GM19397 (cell line): ENCODE results near the gene TRIM45.
"Not testable (repeated sequence)": the region's sequence is repeated elsewhere in the genome, so short reads cannot be mapped to it uniquely, and the experiment has no call there.

Experiments
- ATAC-seq: cut with Tn5 transposase; IDR thresholded peaks from one replicate; pipeline ENCODE4 v1.9.1; 2021; ENCODE audit warnings: mild to moderate bottlenecking, moderate library complexity; ENCODE audit not compliant: unreplicated experiment

Gene TRIM45, protein sequence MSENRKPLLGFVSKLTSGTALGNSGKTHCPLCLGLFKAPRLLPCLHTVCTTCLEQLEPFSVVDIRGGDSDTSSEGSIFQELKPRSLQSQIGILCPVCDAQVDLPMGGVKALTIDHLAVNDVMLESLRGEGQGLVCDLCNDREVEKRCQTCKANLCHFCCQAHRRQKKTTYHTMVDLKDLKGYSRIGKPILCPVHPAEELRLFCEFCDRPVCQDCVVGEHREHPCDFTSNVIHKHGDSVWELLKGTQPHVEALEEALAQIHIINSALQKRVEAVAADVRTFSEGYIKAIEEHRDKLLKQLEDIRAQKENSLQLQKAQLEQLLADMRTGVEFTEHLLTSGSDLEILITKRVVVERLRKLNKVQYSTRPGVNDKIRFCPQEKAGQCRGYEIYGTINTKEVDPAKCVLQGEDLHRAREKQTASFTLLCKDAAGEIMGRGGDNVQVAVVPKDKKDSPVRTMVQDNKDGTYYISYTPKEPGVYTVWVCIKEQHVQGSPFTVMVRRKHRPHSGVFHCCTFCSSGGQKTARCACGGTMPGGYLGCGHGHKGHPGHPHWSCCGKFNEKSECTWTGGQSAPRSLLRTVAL

GRCh38 chr1:117121589-117122329 lies at the start of gene TRIM45:
Gene TRIM45 (minus strand): TSS chr1:117121749. CDS start chr1:117121201, 548 bp downstream.
- ATAC-seq: peak; percentile 87

DNA sequence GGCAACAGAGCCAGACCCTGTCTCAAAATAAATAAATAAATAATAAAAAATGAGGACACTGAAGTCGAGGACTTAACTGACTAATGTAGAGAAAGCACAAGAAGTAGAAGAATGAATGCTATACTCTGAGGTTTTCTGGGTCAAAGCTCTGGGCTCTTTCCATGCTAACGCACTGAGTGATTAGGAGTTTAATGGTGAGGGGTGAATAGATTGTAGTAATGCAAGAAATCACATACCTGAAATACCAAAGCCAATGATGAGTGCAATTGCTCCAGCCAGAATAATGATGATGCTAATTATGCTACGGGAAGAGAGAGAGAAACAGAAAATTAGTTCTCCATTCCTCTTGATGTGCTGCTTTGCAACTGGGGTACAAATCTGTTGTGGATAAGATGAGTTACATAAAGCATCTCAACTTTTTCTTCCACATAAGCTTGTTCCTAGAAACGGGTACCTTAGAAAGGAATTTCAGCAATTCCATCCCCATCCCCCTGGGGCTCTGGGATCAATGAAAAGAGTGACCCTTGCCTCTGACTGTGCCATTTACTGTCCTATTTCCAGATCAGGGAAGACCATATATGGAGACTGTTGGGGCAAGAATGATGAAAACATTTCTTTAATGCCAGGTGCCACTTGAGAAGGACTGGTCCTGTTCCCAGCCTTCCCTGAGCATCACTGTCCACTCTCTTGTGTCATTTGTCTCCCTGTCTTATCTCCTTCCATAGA lies 48.5 kb upstream of the TRIM45 start:
- ATAC-seq: no peak

DNA sequence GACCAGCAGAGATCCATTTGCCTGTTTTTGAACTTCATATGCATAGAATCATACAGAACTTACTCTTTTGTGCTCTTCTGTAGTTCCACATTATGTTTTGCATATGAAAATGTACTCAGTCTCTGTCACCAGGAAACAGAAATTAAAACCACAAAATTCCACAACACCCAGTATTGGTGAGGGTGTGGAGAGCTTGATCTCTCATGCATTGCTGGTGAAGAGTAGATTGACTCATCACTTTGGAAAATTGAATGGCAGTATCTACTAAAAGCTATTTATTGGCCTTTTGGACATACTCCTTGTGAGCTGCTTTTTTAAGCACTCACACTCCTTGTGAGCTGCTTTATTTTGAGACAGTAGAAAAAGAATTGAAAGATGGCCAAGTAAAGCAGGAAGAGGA lies 45.9 kb upstream of the TRIM45 start:
- no peak for ATAC-seq

- ATAC-seq: no peak
Observed at GRCh38 chr1:117166076-117166475, 44.5 kb upstream of the TRIM45 start.

DNA sequence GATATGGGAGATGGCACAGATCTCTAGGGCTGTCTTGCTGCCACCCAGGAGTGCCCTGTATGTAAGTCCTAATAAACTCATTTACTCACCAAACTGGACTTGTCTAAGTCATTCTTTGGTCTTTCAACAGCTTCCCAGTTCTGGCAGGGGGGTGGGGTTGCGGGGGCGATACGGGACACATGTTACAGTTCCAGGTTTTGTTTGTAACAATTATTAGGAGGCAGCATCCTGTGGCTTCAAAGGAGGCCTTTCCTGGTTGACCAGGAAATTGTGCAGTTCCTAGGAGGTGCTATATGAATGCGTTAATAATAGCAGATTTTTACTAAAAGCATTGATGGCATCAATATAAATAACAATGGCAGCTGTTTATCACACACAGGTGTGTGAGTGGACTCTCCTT lies 42.7 kb upstream of the TRIM45 start:
- no peak for ATAC-seq

DNA sequence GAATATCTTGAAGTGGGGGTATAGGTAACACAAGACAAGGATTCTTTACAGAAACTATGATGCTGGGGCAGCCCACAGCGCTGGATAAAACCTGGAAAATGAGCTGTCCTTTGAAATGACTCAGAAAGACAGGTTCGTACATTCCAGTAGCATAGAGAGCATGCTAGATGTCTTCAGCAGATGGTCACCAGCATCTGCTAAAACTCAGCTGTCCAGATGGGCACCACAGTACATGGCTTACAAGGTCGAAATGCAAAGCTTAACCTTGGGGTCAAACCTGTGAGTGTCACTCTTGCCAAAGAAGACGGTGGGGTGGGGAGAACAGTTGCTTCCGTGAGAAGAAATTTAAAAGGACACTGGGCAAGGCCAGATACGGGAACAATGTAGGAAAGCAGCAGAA lies 41.3 kb upstream of the TRIM45 start:
- ATAC-seq: no peak

- ATAC-seq: no peak
Observed at GRCh38 chr1:117161887-117162286, 40.3 kb upstream of the TRIM45 start.

DNA sequence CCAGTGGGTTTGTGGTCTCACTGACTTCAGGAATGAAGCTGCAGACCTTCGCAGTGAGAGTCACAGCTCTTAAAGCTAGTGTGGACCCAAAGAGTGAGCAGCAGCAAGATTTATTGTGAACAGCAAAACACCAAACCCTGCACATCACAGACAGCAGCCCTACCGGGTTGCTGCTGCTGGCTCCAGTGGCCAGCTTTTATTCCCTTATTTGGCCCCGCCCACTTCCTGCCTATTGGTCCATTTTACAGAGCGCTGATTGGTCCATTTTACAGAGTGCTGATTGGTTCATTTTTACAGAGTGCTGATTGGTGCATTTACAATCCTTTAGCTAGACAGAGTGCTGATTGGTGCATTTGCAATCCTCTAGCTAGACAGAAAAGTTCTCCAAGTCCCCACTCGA lies 29.8 kb upstream of the TRIM45 start:
- not testable (repeated sequence) for ATAC-seq

- no peak for ATAC-seq
Observed at GRCh38 chr1:117150316-117150715, 28.8 kb upstream of the TRIM45 start.

DNA sequence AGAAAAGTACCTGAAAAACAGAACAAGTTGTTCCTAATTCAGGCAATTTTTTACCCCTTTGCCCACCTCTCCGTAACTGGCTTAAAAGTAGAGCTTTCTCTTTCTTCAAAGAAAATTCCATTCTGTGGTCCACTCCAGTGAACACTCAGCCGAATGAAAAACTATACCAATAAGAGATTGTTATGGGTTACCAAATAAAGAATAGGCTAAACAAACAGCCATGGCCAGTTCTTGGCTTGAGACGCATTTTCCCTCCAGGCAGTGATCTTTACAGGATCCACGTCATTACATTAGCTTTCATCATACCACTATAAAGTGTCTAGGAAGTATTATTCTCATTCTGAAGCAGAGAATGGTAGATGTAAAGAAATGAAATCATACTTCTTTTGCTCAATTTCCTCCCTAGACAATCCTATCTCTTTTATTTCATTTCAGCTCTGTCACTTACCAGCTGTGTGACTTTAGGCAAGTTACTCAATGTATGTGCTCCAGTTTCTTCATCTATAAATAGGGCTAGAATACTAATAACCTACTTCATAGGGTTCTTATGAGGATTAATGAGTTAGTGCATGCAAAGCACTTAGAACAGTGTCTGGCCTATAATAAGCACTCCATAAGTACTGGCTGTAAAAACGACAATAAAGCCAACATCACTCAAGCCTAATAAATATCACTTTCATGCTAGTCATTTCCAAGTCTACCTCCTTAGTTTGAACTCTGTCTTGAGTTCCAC lies 26.5 kb upstream of the TRIM45 start:
- no peak for ATAC-seq

- ATAC-seq: no peak
Observed at GRCh38 chr1:117147341-117147831, 25.8 kb upstream of the TRIM45 start.

GRCh38 chr1:117146575-117147340 lies 25.2 kb upstream of the TRIM45 start:
- ATAC-seq: no peak

- ATAC-seq: no peak
Observed at GRCh38 chr1:117146072-117146471, 24.5 kb upstream of the TRIM45 start.

GRCh38 chr1:117143871-117144270 lies 22.3 kb upstream of the TRIM45 start:
- no peak for ATAC-seq

DNA sequence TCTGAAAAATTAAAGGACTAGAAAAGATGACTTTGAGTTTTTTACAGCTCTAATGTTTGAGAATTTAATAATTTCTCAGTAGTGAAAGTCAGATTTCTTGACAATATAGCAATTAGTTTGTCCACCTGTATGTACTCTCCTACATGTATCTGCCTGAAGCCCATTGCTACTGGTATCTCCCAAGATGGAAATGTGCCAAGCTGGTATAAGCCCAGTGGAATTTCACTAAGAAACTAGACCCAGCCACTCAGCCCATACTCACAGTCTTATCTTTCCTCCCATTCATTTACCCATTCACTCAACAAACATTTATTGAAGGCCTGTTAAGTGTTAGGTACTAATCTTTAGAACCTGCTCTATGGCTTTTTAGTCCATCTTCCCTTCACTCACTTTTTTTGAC lies 21.6 kb upstream of the TRIM45 start:
- ATAC-seq: no peak

- ATAC-seq: no peak
Observed at GRCh38 chr1:117142200-117142599, 20.7 kb upstream of the TRIM45 start.

- ATAC-seq: no peak
Observed at GRCh38 chr1:117138561-117138960, 17.0 kb upstream of the TRIM45 start.

DNA sequence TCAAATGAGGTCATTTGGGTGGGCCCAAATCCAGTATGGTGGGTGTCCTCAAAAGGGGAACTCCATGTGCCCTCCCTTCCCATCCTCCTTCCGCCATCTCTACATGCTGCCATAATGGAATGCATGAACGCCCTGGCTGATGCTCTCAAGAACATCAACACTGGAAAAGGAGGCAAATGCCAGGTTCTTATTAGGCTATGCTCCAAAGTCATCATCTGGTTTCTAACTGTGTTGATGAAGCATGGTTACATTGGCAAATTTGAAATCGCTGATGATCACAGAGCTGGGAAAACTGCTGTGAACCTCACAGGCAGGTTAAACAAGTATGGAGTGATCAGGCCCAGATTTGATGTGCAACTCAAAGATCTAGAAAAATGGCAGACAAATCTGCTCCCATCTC lies 16.6 kb upstream of the TRIM45 start:
- no peak for ATAC-seq

DNA sequence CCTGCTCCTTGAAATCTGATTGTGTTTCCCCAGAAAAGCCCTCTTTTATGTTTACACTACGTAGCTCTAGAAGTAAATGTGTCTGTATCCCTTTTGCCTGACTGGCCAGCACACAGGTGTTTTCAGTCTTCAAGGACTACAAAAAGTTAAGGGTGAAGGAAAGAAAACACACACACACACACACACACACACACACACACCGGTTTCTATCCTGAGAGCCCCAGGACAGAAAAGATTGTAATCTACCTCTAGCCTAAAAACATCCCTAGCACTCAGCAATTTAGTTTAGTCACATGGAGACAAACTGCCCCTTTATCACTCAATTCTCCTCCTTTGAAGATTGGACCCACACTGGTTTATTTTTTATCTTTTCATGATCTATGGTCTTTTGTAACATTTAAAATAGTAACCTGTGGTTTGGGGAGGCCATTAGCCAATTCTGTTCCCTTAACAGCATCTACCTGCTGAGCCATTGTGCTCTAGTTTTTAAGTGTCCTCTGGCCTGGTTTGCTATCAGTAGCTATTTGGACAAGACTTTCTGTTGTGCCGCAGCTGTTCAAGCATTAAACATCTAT lies 15.8 kb upstream of the TRIM45 start:
- ATAC-seq: no peak
